Gastrocnemius medialis (tissue), 4 donors: ENCODE data around the gene ALKBH4. TPM values are rescaled to one million over a fixed set of nuclear protein-coding genes. Genes with fewer than 3 reads are reported as not detected.

Source experiments
- ATAC-seq, 2 donors: fragments of 150-250 bp; one replicate each; pipeline ENCODE4 v1.9.1; 2016
- DNase-seq, 2 donors: peaks; one replicate each; pipeline ENCODE4 v3.0.0-alpha.2; 2019
- H3K27ac ChIP-seq, 4 donors: fragments of 200-600 bp; sonication (generic); 1 replicate in 1 of 4; 2 replicates in 3 of 4; pipeline ENCODE4 v1.5.1; 2016 to 2018; ENCODE audit warnings: mild to moderate bottlenecking in 2 of 4, moderate library complexity in 1 of 4
- H3K27me3 ChIP-seq, 3 donors: fragments of 200-600 bp; sonication (generic) in 2 of 3; 1 replicate in 1 of 3; 2 replicates in 2 of 3; pipeline versions ENCODE4 v1.5.1 to v1.6.0; 2016 to 2019; ENCODE audit warnings: mild to moderate bottlenecking in 1 of 3, moderate library complexity in 1 of 3
- H3K36me3 ChIP-seq, 2 donors: fragments of 200-600 bp; sonication (generic) in 1 of 2; one replicate each; pipeline ENCODE4 v1.5.1; 2017 to 2018
- H3K4me1 ChIP-seq, 2 donors: fragments of 200-600 bp; sonication (generic) in 1 of 2; one replicate each; pipeline ENCODE4 v1.5.1; 2016 to 2017; ENCODE audit warnings: mild to moderate bottlenecking in 2 of 2
- H3K4me3 ChIP-seq, 4 donors: fragments of 200-600 bp; sonication (generic) in 3 of 4; 1 replicate in 1 of 4; 2 replicates in 3 of 4; pipeline ENCODE4 v1.5.1; 2016 to 2019; ENCODE audit warnings: mild to moderate bottlenecking in 2 of 4
- H3K9me3 ChIP-seq, 3 donors: fragments of 200-600 bp; sonication (generic) in 2 of 3; 1 replicate in 1 of 3; 2 replicates in 2 of 3; pipeline ENCODE4 v1.5.1; 2016 to 2019
- CTCF ChIP-seq, 5 experiments: fragments of 450-650 bp in 3 of 5; fragments of 200-600 bp in 2 of 5; sonication (generic) in 2 of 5; IDR thresholded peaks in 4 of 5; conservative IDR thresholded peaks in 1 of 5; 1 replicate in 4 of 5; 2 replicates in 1 of 5; pipeline ENCODE4 v1.5.1; 2016 to 2019; ENCODE audit warnings: antibody characterized with exemption in 5 of 5, mild to moderate bottlenecking in 3 of 5, moderate library complexity in 3 of 5
- POLR2A ChIP-seq, 2 donors: fragments of 450-650 bp; IDR thresholded peaks; one replicate each; pipeline ENCODE4 v1.6.1; 2017; ENCODE audit warnings: antibody characterized with exemption in 2 of 2, mild to moderate bottlenecking in 2 of 2, moderate library complexity in 2 of 2
- in situ Hi-C, 4 donors: fragments of 200-750 bp; cut with MboI; loops; one replicate each; pipeline versions ENCODE4 v1.15.0 to v1.8.0; 2017; ENCODE audit warnings: low sequenced_read_pairs in 4 of 4
- intact Hi-C: fragments of 100-400 bp; cut with DNase I; formaldehyde crosslinking; loops from one replicate; pipeline ENCODE4 v1.15.1; 2023; ENCODE audit warnings: low total_unique reads
- total RNA-seq, 4 donors: library from RNA; depleted of rRNA; stranded (reverse); fragments of >200 nt; gene quantifications; one replicate each; pipeline versions ENCODE4 v1.1.0 to v1.2.3, GENCODE V29; 2016

Gene ALKBH4
- total RNA-seq, 4 donors from 2014 or later = 8.7 to 15.1 (median 10.9) TPM

- peak; percentile 68 to 72 for ATAC-seq
- Histone ChIP-seq H3K9me3 (no peaks in the 10 kb centered on the region), H3K4me1 (peaks cover 9% of the 10 kb centered on the region in 2 donors), H3K4me3 (peak within 1 kb of the TSS; percentile 55 to 75 (median 66)), H3K27me3 (no peaks in the 10 kb centered on the region), H3K27ac (peak within 1 kb of the TSS in 3 of 4 donors; percentile 38 to 49 (median 39)), H3K36me3 (no peaks in the 10 kb centered on the region)
- TF ChIP-seq CTCF (IDR thresholded peaks at IDR 0.05 in 4 of 5, conservative IDR thresholded peaks at IDR 0.05 in 1 of 5) = no peak
- no peak for TF ChIP-seq POLR2A (IDR thresholded peaks at IDR 0.05)
- intact Hi-C loops = no loop called here
- peak; percentile 32 to 47 for DNase-seq
- in situ Hi-C loops = no loop called here
These were observed 31.2 kb downstream of the ALKBH4 start, which contains the start of gene ORAI2 for GRCh38 chr7:102433219-102434038. Gene ORAI2, plus strand, starts transcription at chr7:102433575. Its CDS starts 5,382 bp downstream, at chr7:102438957.

GRCh38 chr7:102432442-102433218 is 32.0 kb downstream of the ALKBH4 start:
- Histone ChIP-seq H3K4me1 (peaks cover 9% of the 10 kb centered on the region in 2 donors), H3K9me3 (no peaks in the 10 kb centered on the region), H3K36me3 (no peaks in the 10 kb centered on the region), H3K4me3 (peak overlapping the region; percentile 54 to 70 (median 65)), H3K27me3 (no peaks in the 10 kb centered on the region), H3K27ac (peak overlapping the region in 2 of 4 donors; percentile 20 to 49)
- DNase-seq = no peak
- in situ Hi-C loops = no loop called here
- peak in 1 of 2 donors; percentile 26 for ATAC-seq
- TF ChIP-seq CTCF (IDR thresholded peaks at IDR 0.05 in 4 of 5, conservative IDR thresholded peaks at IDR 0.05 in 1 of 5) (no peak), POLR2A (IDR thresholded peaks at IDR 0.05) (no peak)
- intact Hi-C loops = no loop called here

- TF ChIP-seq CTCF (IDR thresholded peaks at IDR 0.05 in 4 of 5, conservative IDR thresholded peaks at IDR 0.05 in 1 of 5) = no peak
- no peak for TF ChIP-seq POLR2A (IDR thresholded peaks at IDR 0.05)
- Histone ChIP-seq H3K9me3 (no peaks in the 10 kb centered on the region), H3K27me3 (no peaks in the 10 kb centered on the region), H3K4me1 (peaks cover 9% of the 10 kb centered on the region in 2 donors), H3K36me3 (no peaks in the 10 kb centered on the region), H3K27ac (peak overlapping the region in 1 of 4 donors; percentile 1), H3K4me3 (no peak overlapping the region)
- in situ Hi-C loops (no loop called here), intact Hi-C loops (no loop called here)
- DNase-seq (no peak), ATAC-seq (no peak)
These were observed 32.9 kb downstream of the ALKBH4 start for GRCh38 chr7:102431617-102432298.

GRCh38 chr7:102429141-102429899 is 35.3 kb downstream of the ALKBH4 start:
- no peak for TF ChIP-seq CTCF (IDR thresholded peaks at IDR 0.05 in 4 of 5, conservative IDR thresholded peaks at IDR 0.05 in 1 of 5)
- no peak for TF ChIP-seq POLR2A (IDR thresholded peaks at IDR 0.05)
- peaks cover 9% of the 10 kb centered on the region in 2 donors for H3K4me1 ChIP-seq
- H3K9me3 ChIP-seq = no peaks in the 10 kb centered on the region
- in situ Hi-C loops = no loop called here
- no peak for ATAC-seq
- H3K27ac ChIP-seq = no peak overlapping the region
- no peak for DNase-seq
- H3K27me3 ChIP-seq = no peaks in the 10 kb centered on the region
- intact Hi-C loops = no loop called here
- peaks cover 0 to 14% of the 10 kb centered on the region in 2 donors for H3K36me3 ChIP-seq
- H3K4me3 ChIP-seq = no peak overlapping the region
